Measurements from ENCODE around the gene HOXA6. TPM values are rescaled to one million over a fixed set of nuclear protein-coding genes. Genes with fewer than 3 reads are reported as not detected.

HOXA6 gene
- total and polyA plus RNA-seq, 9 of the 15 experiments (the other 6 are each of a cell fraction or from before 2014, with no cell fraction given), result not detected

DNA sequence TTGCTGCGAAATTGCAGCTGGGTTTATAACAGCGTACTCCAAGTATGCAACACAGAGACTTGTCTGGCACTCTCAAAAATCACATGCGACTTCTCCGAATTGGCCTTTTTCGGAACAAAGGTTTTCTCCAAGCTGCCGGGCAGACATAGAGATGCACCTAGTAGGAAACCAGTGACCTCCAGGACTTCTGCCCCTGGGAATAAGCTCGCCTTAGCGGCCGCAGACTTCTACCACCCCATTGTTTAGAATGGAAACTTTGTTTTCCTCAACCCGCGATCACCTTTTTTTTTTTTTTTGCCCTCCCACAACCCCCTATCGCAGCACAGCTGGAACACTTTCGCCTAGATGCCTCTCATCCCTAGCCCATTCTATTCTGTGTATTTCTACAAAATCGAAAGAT is 31.5 kb upstream of the HOXA6 start:
- TF ChIP-seq ZNF318 (IDR thresholded peaks at IDR 0.05; ENCODE audit: borderline replicate concordance in 1 of 2, low read depth in 1 of 2), result no peak
- no peak for TF ChIP-seq NFE2 (IDR thresholded peaks at IDR 0.05; ENCODE audit: low read depth)
- TF ChIP-seq HMG20A (CRISPR knock-in tag; conservative IDR thresholded peaks at IDR 0.05), result no peak
- TF ChIP-seq SRSF1 (IDR thresholded peaks at IDR 0.05; ENCODE audit: low read depth, low read length), result no peak
- TF ChIP-seq FOXK1 (CRISPR knock-in tag; IDR thresholded peaks at IDR 0.05; ENCODE audit: borderline replicate concordance), result no peak
- TF ChIP-seq, protein P1, sequence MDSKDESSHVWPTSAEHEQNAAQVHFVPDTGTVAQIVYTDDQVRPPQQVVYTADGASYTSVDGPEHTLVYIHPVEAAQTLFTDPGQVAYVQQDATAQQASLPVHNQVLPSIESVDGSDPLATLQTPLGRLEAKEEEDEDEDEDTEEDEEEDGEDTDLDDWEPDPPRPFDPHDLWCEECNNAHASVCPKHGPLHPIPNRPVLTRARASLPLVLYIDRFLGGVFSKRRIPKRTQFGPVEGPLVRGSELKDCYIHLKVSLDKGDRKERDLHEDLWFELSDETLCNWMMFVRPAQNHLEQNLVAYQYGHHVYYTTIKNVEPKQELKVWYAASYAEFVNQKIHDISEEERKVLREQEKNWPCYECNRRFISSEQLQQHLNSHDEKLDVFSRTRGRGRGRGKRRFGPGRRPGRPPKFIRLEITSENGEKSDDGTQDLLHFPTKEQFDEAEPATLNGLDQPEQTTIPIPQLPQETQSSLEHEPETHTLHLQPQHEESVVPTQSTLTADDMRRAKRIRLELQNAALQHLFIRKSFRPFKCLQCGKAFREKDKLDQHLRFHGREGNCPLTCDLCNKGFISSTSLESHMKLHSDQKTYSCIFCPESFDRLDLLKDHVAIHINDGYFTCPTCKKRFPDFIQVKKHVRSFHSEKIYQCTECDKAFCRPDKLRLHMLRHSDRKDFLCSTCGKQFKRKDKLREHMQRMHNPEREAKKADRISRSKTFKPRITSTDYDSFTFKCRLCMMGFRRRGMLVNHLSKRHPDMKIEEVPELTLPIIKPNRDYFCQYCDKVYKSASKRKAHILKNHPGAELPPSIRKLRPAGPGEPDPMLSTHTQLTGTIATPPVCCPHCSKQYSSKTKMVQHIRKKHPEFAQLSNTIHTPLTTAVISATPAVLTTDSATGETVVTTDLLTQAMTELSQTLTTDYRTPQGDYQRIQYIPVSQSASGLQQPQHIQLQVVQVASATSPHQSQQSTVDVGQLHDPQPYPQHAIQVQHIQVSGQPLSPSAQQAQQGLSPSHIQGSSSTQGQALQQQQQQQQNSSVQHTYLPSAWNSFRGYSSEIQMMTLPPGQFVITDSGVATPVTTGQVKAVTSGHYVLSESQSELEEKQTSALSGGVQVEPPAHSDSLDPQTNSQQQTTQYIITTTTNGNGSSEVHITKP (IDR thresholded peaks at IDR 0.05; ENCODE audit: partially characterized antibody), result no peak
- ChIA-PET POLR2A (interaction anchor here (0.6 kb wide), 1 partner anchor 16 kb away, joined by 3 read pairs; no protein-coding TSS in a partner anchor), CTCF (ENCODE audit: low intra/inter-chr PET ratio) (interaction anchor here (0.7 kb wide), 1 partner anchor 812 kb away, joined by 6 read pairs; no protein-coding TSS in a partner anchor)
- Histone ChIP-seq H3K36me3 (ENCODE audit: control insufficient read depth, insufficient read depth, low read length) (no peaks in the 10 kb centered on the region), H3K4me3 (no peak overlapping the region), H3K9ac (ENCODE audit: insufficient read depth in 1 of 2, low read depth in 2 of 2, low read length in 2 of 2) (no peak overlapping the region), H3K4me1 (replicated peaks in 1 of 2; ENCODE audit: control insufficient read depth in 2 of 2, insufficient read depth in 2 of 2, low read length in 2 of 2) (peaks cover 0 to 12% of the 10 kb centered on the region in 2 experiments; a peak in 1 of 5 replicates), H3K27ac (ENCODE audit: extremely low read depth, low read depth, low read length) (no peak overlapping the region), H3K27me3 (ENCODE audit: control insufficient read depth in 2 of 2, insufficient read depth in 2 of 2, low read length in 2 of 2) (peaks cover 39 to 79% of the 10 kb centered on the region in 2 experiments), H4K20me1 (replicated peaks; ENCODE audit: control insufficient read depth, insufficient read depth, low read length) (no peaks in the 10 kb centered on the region), H3K9me1 (ENCODE audit: control insufficient read depth, insufficient read depth, low read length) (no peaks in the 10 kb centered on the region), H3K9me3 (replicated peaks; ENCODE audit: control insufficient read depth, insufficient read depth, low read depth, low read length) (no peaks in the 10 kb centered on the region; the same call in 1 of the 2 replicates), H2AFZ (ENCODE audit: low read depth, low read length) (no peak overlapping the region), H3K4me2 (ENCODE audit: insufficient read depth, low read length) (no peak overlapping the region), H3K79me2 (ENCODE audit: control insufficient read depth, insufficient read depth, low read length) (no peaks in the 10 kb centered on the region)
- 15% methylated on average over 9 of the region's 14 CpGs for WGBS (ENCODE audit: insufficient coverage, low coverage, missing lambda C conversion rate)
- ATAC-seq, result no peak
- no TSS peak for BruUV-seq (replicated peaks)
- FAIRE-seq, result no peak
- no peak for DNase-seq (ENCODE audit: extremely low read depth in 1 of 4, low spot score in 3 of 4)
- in situ Hi-C loops (cut with MboI), result no loop called here
- intact Hi-C loops (cut with micrococcal nuclease), result no loop called here
